ENCODE measurements around the gene GPRIN2.
"Not testable (repeated sequence)": the region's sequence is repeated elsewhere in the genome, so short reads cannot be mapped to it uniquely, and the experiment has no call there.

DNA sequence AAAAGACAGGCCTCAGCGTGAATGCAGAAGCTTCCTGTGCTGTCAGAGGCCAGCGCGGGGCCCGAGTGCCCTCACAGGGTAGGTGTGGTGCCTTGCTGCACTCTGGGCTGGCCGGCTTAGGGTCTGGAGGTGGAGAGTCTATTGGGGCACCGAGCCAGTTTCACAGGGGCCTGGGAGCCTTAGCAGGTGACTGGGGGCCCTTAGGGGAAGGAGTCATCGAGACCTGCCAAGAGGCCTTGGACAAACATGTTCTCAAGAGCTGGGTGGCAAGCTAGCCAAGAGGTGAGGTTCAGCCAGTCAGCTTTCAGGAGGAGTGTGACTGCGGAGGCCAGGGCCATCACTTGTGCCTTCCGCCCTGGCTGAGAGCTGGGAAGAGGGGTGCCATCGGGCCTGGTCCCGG lies 26.1 kb upstream of the GPRIN2 start:
- TF ChIP-seq EP300 (conservative IDR thresholded peaks at IDR 0.05; ENCODE audit: poor library complexity, severe bottlenecking); POLR2AphosphoS5 (IDR thresholded peaks at IDR 0.05); SMC3 (conservative IDR thresholded peaks at IDR 0.05; ENCODE audit: poor library complexity); MXI1 (conservative IDR thresholded peaks at IDR 0.05; ENCODE audit: poor library complexity, severe bottlenecking); RAD21 (conservative IDR thresholded peaks at IDR 0.05): not testable (repeated sequence)
- TF ChIP-seq, protein P1, sequence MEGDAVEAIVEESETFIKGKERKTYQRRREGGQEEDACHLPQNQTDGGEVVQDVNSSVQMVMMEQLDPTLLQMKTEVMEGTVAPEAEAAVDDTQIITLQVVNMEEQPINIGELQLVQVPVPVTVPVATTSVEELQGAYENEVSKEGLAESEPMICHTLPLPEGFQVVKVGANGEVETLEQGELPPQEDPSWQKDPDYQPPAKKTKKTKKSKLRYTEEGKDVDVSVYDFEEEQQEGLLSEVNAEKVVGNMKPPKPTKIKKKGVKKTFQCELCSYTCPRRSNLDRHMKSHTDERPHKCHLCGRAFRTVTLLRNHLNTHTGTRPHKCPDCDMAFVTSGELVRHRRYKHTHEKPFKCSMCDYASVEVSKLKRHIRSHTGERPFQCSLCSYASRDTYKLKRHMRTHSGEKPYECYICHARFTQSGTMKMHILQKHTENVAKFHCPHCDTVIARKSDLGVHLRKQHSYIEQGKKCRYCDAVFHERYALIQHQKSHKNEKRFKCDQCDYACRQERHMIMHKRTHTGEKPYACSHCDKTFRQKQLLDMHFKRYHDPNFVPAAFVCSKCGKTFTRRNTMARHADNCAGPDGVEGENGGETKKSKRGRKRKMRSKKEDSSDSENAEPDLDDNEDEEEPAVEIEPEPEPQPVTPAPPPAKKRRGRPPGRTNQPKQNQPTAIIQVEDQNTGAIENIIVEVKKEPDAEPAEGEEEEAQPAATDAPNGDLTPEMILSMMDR (IDR thresholded peaks at IDR 0.05; ENCODE audit: poor library complexity, severe bottlenecking), result not testable (repeated sequence)

Measured in neural cell (in vitro differentiated cells).